Hematopoietic multipotent progenitor cell treated with erythropoietin and hydrocortisone succinate and interleukin-3 and kit ligand, for 4 days (in vitro differentiated cells): ENCODE measurements around the gene PRKCE.
A peak's percentile ranks its signal among the peaks of the same experiment; 100 is the strongest.

Experiments
- DNase-seq: peaks from one replicate; pipeline ENCODE4 v3.0.0-alpha.2; 2015

The PRKCE gene

GRCh38 chr2:45919711-45920111, 268.2 kb downstream of the PRKCE start:
- DNase-seq, result peak; percentile 19

- no peak for DNase-seq
These were observed 270.4 kb downstream of the PRKCE start for GRCh38 chr2:45921921-45922320.

- DNase-seq, result peak; percentile 86
These were observed 271.1 kb downstream of the PRKCE start for GRCh38 chr2:45922577-45922988.

GRCh38 chr2:45923701-45924100, 272.2 kb downstream of the PRKCE start:
- no peak for DNase-seq

GRCh38 chr2:45925026-45925425, 273.6 kb downstream of the PRKCE start:
- DNase-seq, result no peak

- peak; percentile 41 for DNase-seq
These were observed 274.3 kb downstream of the PRKCE start for GRCh38 chr2:45925636-45926366.

GRCh38 chr2:45928946-45929345, 277.5 kb downstream of the PRKCE start:
- no peak for DNase-seq

- DNase-seq, result no peak
These were observed 278.4 kb downstream of the PRKCE start for GRCh38 chr2:45929674-45930395.

GRCh38 chr2:45930396-45930792, 278.9 kb downstream of the PRKCE start:
- DNase-seq, result no peak

GRCh38 chr2:45932278-45932975, 281.0 kb downstream of the PRKCE start:
- no peak for DNase-seq

- peak; percentile 94 for DNase-seq
These were observed 284.5 kb downstream of the PRKCE start for GRCh38 chr2:45935791-45936622.

- no peak for DNase-seq
These were observed 285.1 kb downstream of the PRKCE start for GRCh38 chr2:45936623-45936979.

- DNase-seq, result no peak
These were observed 286.5 kb downstream of the PRKCE start for GRCh38 chr2:45937990-45938389.

- no peak for DNase-seq
These were observed 287.4 kb downstream of the PRKCE start for GRCh38 chr2:45938649-45939511.

GRCh38 chr2:45941531-45942236, 290.2 kb downstream of the PRKCE start:
- DNase-seq, result no peak

- no peak for DNase-seq
These were observed 290.8 kb downstream of the PRKCE start for GRCh38 chr2:45942237-45942738.

GRCh38 chr2:45943219-45944044, 292.0 kb downstream of the PRKCE start:
- no peak for DNase-seq

GRCh38 chr2:45944074-45944473, 292.6 kb downstream of the PRKCE start:
- no peak for DNase-seq

GRCh38 chr2:45945302-45945717, 293.8 kb downstream of the PRKCE start:
- DNase-seq, result peak; percentile 59

- DNase-seq, result peak; percentile 71
These were observed 294.5 kb downstream of the PRKCE start for GRCh38 chr2:45946023-45946422.
